Measurements from ENCODE around the gene INPP4B.

INPP4B gene

GRCh38 chr4:142467088-142467487 is 379.0 kb downstream of the INPP4B start:
- DNase-seq (ENCODE audit: low spot score), result no peak
- TF ChIP-seq CTCF (IDR thresholded peaks at IDR 0.05; ENCODE audit: extremely low read depth, missing control alignments), result no peak

GRCh38 chr4:142465526-142465925 is 380.6 kb downstream of the INPP4B start:
- no peak for DNase-seq (ENCODE audit: low spot score)
- TF ChIP-seq CTCF (IDR thresholded peaks at IDR 0.05; ENCODE audit: extremely low read depth, missing control alignments), result no peak

- DNase-seq (ENCODE audit: low spot score), result no peak
- TF ChIP-seq CTCF (IDR thresholded peaks at IDR 0.05; ENCODE audit: extremely low read depth, missing control alignments), result no peak
Measured at GRCh38 chr4:142463206-142463605, 382.9 kb downstream of the INPP4B start.

- no peak for DNase-seq (ENCODE audit: low spot score)
- TF ChIP-seq CTCF (IDR thresholded peaks at IDR 0.05; ENCODE audit: extremely low read depth, missing control alignments), result no peak
Measured at GRCh38 chr4:142452161-142452855, 393.8 kb downstream of the INPP4B start.

- DNase-seq (ENCODE audit: low spot score), result no peak
- no peak for TF ChIP-seq CTCF (IDR thresholded peaks at IDR 0.05; ENCODE audit: extremely low read depth, missing control alignments)
Measured at GRCh38 chr4:142449771-142450373, 396.2 kb downstream of the INPP4B start.

GRCh38 chr4:142447009-142447408 is 399.1 kb downstream of the INPP4B start:
- DNase-seq (ENCODE audit: low spot score), result no peak
- no peak for TF ChIP-seq CTCF (IDR thresholded peaks at IDR 0.05; ENCODE audit: extremely low read depth, missing control alignments)

GRCh38 chr4:142443469-142443868 is 402.6 kb downstream of the INPP4B start:
- no peak for TF ChIP-seq CTCF (IDR thresholded peaks at IDR 0.05; ENCODE audit: extremely low read depth, missing control alignments)
- DNase-seq (ENCODE audit: low spot score), result no peak

All from GM20000 (cell line).